Naive thymus-derived CD4-positive, alpha-beta T cell (primary cell): Measurements from ENCODE around the gene CCDC91. TPM values are rescaled to one million over a fixed set of nuclear protein-coding genes. Genes with fewer than 3 reads are reported as not detected.

Experiments
- ATAC-seq: fragments of 150-1000 bp; cut with Tn5 transposase; 2 replicates; pipeline ENCODE4 v1.10.0; 2021; ENCODE audit warnings: mild to moderate bottlenecking, moderate library complexity
- CTCF ChIA-PET: fragments of 350-600 bp; sonication (Branson Sonifier 250); formaldehyde crosslinking; loops from one replicate; lab custom pipeline; 2021; ENCODE audit warnings: antibody characterized with exemption; lab: Charles Lee
- POLR2A ChIA-PET: fragments of 350-600 bp; sonication (Branson Sonifier 250); formaldehyde crosslinking; loops from one replicate; lab custom pipeline; 2021; ENCODE audit warnings: antibody characterized with exemption, inconsistent platforms; lab: Charles Lee
- DNase-seq, 9 donors: peaks; one replicate each; pipeline versions ENCODE4 v3.0.0 to v3.0.0-alpha.2; 2020 to 2022; ENCODE audit warnings: mixed read lengths in 1 of 9
- H3K27ac ChIP-seq: one replicate; pipeline ENCODE4 v1.7.0; 2013; ENCODE audit warnings: mild to moderate bottlenecking, low read depth, low read length, moderate library complexity
- H3K27me3 ChIP-seq, 2 donors: one replicate each; pipeline ENCODE4 v1.7.0; 2013; ENCODE audit warnings: low read length in 2 of 2, mild to moderate bottlenecking in 2 of 2, moderate library complexity in 2 of 2; ENCODE audit not compliant: control insufficient read depth in 2 of 2, insufficient read depth in 2 of 2
- H3K36me3 ChIP-seq, 3 experiments: 1 replicate in 2 of 3; 2 replicates in 1 of 3; pipeline ENCODE4 v1.7.0; 2013; ENCODE audit warnings: low read length in 3 of 3, mild to moderate bottlenecking in 3 of 3, moderate library complexity in 1 of 3; ENCODE audit not compliant: insufficient read depth in 3 of 3, control insufficient read depth in 2 of 3
- H3K4me1 ChIP-seq, 2 donors: one replicate each; pipeline ENCODE4 v1.7.0; 2013; ENCODE audit warnings: low read length in 2 of 2, mild to moderate bottlenecking in 2 of 2, moderate library complexity in 1 of 2; ENCODE audit not compliant: control insufficient read depth in 2 of 2, insufficient read depth in 2 of 2
- H3K4me3 ChIP-seq: 2 replicates; pipeline ENCODE4 v1.7.0; 2013; ENCODE audit warnings: mild to moderate bottlenecking, low read length
- H3K9me3 ChIP-seq, 3 experiments: 1 replicate in 2 of 3; 2 replicates in 1 of 3; pipeline ENCODE4 v1.7.0; 2013; ENCODE audit warnings: low read length in 3 of 3; ENCODE audit not compliant: control insufficient read depth in 2 of 3
- H3K27ac Mint-ChIP-seq, 9 donors: one replicate each; pipeline ENCODE4 v1.8.0; 2020 to 2022; ENCODE audit warnings: mixed read lengths in 9 of 9, mild to moderate bottlenecking in 8 of 9, moderate library complexity in 5 of 9, inconsistent platforms in 2 of 9
- H3K27me3 Mint-ChIP-seq, 5 donors: one replicate each; pipeline ENCODE4 v1.8.0; 2021 to 2022; ENCODE audit warnings: mixed read lengths in 5 of 5, mild to moderate bottlenecking in 1 of 5
- H3K36me3 Mint-ChIP-seq, 5 donors: one replicate each; pipeline ENCODE4 v1.8.0; 2020 to 2022; ENCODE audit warnings: mixed read lengths in 5 of 5, mild to moderate bottlenecking in 3 of 5, inconsistent platforms in 1 of 5
- H3K4me1 Mint-ChIP-seq, 7 donors: one replicate each; pipeline ENCODE4 v1.8.0; 2020 to 2022; ENCODE audit warnings: mixed read lengths in 7 of 7, mild to moderate bottlenecking in 3 of 7, inconsistent platforms in 1 of 7
- H3K4me3 Mint-ChIP-seq, 10 donors: one replicate each; pipeline ENCODE4 v1.8.0; 2020 to 2022; ENCODE audit warnings: mild to moderate bottlenecking in 10 of 10, mixed read lengths in 10 of 10, moderate library complexity in 6 of 10, inconsistent platforms in 2 of 10
- H3K9me3 Mint-ChIP-seq, 11 donors: one replicate each; pipeline ENCODE4 v1.8.0; 2020 to 2022; ENCODE audit warnings: mixed read lengths in 11 of 11, mild to moderate bottlenecking in 4 of 11, inconsistent platforms in 1 of 11, moderate library complexity in 1 of 11
- intact Hi-C, 2 donors: fragments of 100-400 bp; cut with micrococcal nuclease; formaldehyde crosslinking; loops; one replicate each; pipeline ENCODE4 v1.15.1; 2023
- polyA plus RNA-seq, 2 donors: library from polyadenylated mRNA; unstranded; fragments of 300-500 nt; fragmentation: Illumina TruSeq; gene quantifications; one replicate each; pipeline ENCODE4 v1.2.3, GENCODE V29; 2021
- total RNA-seq, 6 experiments: library from RNA in 5 of 6; stranded (reverse) in 5 of 6; gene quantifications; 1 replicate in 5 of 6; 2 replicates in 1 of 6; pipeline ENCODE4 v1.2.3 and lab custom pipeline; 2021 to 2026

The CCDC91 gene
- total and polyA plus RNA-seq, 7 experiments from 2014 or later: 20.2 to 105 (median 78.0) TPM

DNA sequence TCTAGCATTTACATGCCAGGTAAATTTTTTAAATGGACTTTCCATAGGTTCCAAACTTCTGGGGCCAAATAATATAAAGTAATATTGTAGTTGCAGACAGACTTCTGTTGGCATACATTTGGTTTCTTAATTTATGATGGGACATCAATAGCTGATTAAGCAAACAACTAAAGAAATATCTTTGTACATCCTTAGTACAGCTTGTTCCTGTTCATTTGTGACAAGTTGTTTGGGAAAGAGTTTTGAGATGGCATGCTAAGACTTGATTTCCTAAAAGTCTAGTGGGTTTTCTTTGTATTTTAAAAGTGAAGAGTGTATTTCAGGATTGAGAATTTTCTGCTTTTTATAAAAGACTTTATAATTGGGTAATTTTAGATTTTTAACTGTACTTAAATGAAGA is 41.0 kb downstream of the CCDC91 start:
- Mint-ChIP-seq H3K9me3 (no peaks in the 10 kb centered on the region), H3K36me3 (peaks cover 0 to 52% (median 20%) of the 10 kb centered on the region in 5 donors), H3K4me3 (no peak overlapping the region), H3K27me3 (no peaks in the 10 kb centered on the region), H3K4me1 (peaks cover 5 to 81% (median 61%) of the 10 kb centered on the region in 7 donors), H3K27ac (no peak overlapping the region)
- POLR2A ChIA-PET: no interaction called here
- CTCF ChIA-PET: no interaction called here
- Histone ChIP-seq H3K4me3 (no peak overlapping the region), H3K9me3 (no peaks in the 10 kb centered on the region), H3K36me3 (peaks cover 0 to 5% (median 0%) of the 10 kb centered on the region in 3 experiments), H3K27me3 (no peaks in the 10 kb centered on the region), H3K4me1 (no peaks in the 10 kb centered on the region), H3K27ac (no peak overlapping the region)
- ATAC-seq: no peak
- no peak for DNase-seq
- intact Hi-C loops: no loop called here

DNA sequence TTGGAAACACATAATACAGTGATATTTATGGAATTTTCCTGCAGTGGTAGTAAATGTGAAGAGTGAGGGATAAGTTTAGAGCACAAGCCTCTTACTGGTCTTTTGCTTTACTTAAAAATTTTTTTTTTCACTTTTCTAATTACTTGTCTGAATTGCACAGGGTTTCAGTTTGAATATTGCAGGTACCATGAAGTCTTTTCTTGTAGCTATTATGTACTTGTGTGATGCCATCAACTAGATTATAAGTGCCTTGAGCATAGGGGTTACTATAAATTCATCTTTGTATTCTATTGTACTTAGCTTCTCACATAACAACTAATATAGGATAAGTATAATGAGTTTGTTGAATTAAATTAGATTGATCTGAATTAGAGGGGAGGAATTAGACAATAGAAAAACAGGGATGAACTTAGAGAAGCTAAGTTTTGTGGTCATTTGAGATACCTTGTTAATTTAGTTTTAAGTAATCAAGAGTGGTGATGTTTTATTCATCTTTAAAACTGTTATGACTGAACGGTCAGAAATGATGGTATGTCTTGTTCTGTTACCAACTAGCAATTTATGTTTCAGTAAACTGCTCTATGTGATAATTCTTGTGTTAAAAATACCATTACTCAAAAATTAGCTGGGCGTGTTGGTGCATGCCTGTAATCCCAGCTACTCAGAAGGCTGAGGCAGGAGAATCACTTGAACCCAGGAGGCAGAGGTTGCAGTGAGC is 42.1 kb downstream of the CCDC91 start:
- H3K27ac Mint-ChIP-seq: no peak overlapping the region
- no peak overlapping the region for H3K4me3 Mint-ChIP-seq
- H3K36me3 Mint-ChIP-seq: peaks cover 0 to 45% (median 9%) of the 10 kb centered on the region in 5 donors
- H3K4me3 ChIP-seq: no peak overlapping the region
- no peaks in the 10 kb centered on the region for H3K27me3 ChIP-seq
- peaks cover 5 to 73% (median 53%) of the 10 kb centered on the region in 7 donors for H3K4me1 Mint-ChIP-seq
- intact Hi-C loops: no loop called here
- no peaks in the 10 kb centered on the region for H3K9me3 Mint-ChIP-seq
- POLR2A ChIA-PET: no interaction called here
- H3K27me3 Mint-ChIP-seq: no peaks in the 10 kb centered on the region
- no peaks in the 10 kb centered on the region for H3K4me1 ChIP-seq
- no peak for ATAC-seq
- no peak overlapping the region for H3K27ac ChIP-seq
- H3K9me3 ChIP-seq: no peaks in the 10 kb centered on the region
- H3K36me3 ChIP-seq: peaks cover 0 to 5% (median 0%) of the 10 kb centered on the region in 3 experiments
- CTCF ChIA-PET: no interaction called here
- no peak for DNase-seq

DNA sequence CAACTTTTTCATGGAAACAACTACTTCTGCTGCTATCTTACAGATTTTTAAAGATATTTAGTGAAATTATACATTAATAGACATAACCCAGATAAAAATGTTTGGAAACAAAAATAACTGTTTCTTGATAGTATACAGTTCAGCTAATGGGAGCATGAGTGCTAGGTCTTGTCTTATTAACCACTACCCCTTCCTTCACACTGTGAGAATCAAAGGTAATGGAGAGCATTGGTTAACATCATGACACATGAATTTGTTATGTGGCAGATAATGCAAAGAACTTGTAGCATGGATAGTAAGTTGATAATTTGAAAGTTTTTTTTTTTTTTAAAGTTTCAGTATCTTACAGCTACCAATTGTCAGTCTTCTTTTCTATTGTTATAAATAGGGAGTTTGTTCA is 44.2 kb downstream of the CCDC91 start:
- no peak overlapping the region for H3K27ac Mint-ChIP-seq
- POLR2A ChIA-PET: interaction anchor here (0.5 kb wide), 1 partner anchor 22 kb away, joined by 3 read pairs; no protein-coding TSS in a partner anchor

GRCh38 chr12:28235015-28235414 is 44.8 kb downstream of the CCDC91 start:
- no peaks in the 10 kb centered on the region for H3K27me3 Mint-ChIP-seq
- intact Hi-C loops: no loop called here
- H3K4me3 ChIP-seq: no peak overlapping the region
- H3K4me3 Mint-ChIP-seq: no peak overlapping the region
- peaks cover 0 to 4% (median 0%) of the 10 kb centered on the region in 11 donors for H3K9me3 Mint-ChIP-seq
- peaks cover 0 to 35% (median 5%) of the 10 kb centered on the region in 5 donors for H3K36me3 Mint-ChIP-seq
- no peak for DNase-seq
- no peak for ATAC-seq
- H3K9me3 ChIP-seq: no peaks in the 10 kb centered on the region
- H3K27ac Mint-ChIP-seq: no peak overlapping the region
- POLR2A ChIA-PET: no interaction called here
- no peaks in the 10 kb centered on the region for H3K27me3 ChIP-seq
- CTCF ChIA-PET: no interaction called here
- peaks cover 5 to 49% (median 39%) of the 10 kb centered on the region in 7 donors for H3K4me1 Mint-ChIP-seq
- H3K36me3 ChIP-seq: peaks cover 0 to 2% (median 0%) of the 10 kb centered on the region in 3 experiments
- no peak overlapping the region for H3K27ac ChIP-seq
- H3K4me1 ChIP-seq: no peaks in the 10 kb centered on the region

More for the DNA sequence above, 44.2 kb downstream of the CCDC91 start:
- no peaks in the 10 kb centered on the region for H3K27me3 ChIP-seq
- Mint-ChIP-seq H3K4me3 (no peak overlapping the region), H3K27me3 (no peaks in the 10 kb centered on the region), H3K4me1 (peaks cover 5 to 55% (median 44%) of the 10 kb centered on the region in 7 donors), H3K9me3 (peaks cover 0 to 4% (median 0%) of the 10 kb centered on the region in 11 donors), H3K36me3 (peaks cover 0 to 40% (median 5%) of the 10 kb centered on the region in 5 donors)
- ATAC-seq (no peak), DNase-seq (no peak)
- H3K36me3 ChIP-seq: peaks cover 0 to 5% (median 0%) of the 10 kb centered on the region in 3 experiments
- H3K27ac ChIP-seq: no peak overlapping the region
- intact Hi-C loops: no loop called here
- no peaks in the 10 kb centered on the region for H3K4me1 ChIP-seq
- CTCF ChIA-PET: no interaction called here
- no peak overlapping the region for H3K4me3 ChIP-seq
- no peaks in the 10 kb centered on the region for H3K9me3 ChIP-seq

DNA sequence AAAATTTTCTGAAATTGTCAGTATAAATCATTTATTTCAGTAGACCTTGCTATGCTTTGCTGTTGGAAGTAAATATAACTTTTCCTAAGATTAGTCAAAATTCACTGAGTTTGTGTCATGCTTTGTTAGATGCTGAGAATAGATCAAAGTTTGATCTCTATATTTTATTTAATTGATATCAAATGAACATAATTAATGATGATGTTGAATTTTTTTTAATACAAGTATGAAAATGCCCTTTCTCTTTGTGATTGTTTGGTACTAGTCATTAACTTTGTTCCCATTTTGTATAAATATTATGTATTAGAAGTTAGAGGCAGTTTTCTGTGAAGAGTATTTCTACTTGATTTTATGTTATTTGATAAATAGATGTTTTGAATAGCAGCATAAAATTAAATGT is 45.7 kb downstream of the CCDC91 start:
- intact Hi-C loops: loop anchor here in 1 of 2 donors (2.0 kb wide), 1 partner anchor 15 kb away; no protein-coding TSS in a partner anchor
- no peak for ATAC-seq
- no peak for DNase-seq
- H3K4me1 Mint-ChIP-seq: peaks cover 5 to 43% (median 32%) of the 10 kb centered on the region in 7 donors
- no peaks in the 10 kb centered on the region for H3K36me3 ChIP-seq
- no peak overlapping the region for H3K4me3 ChIP-seq
- peaks cover 0 to 29% (median 3%) of the 10 kb centered on the region in 5 donors for H3K36me3 Mint-ChIP-seq
- no peaks in the 10 kb centered on the region for H3K9me3 ChIP-seq
- no peak overlapping the region for H3K27ac Mint-ChIP-seq
- no peak overlapping the region for H3K27ac ChIP-seq
- peaks cover 0 to 4% (median 0%) of the 10 kb centered on the region in 11 donors for H3K9me3 Mint-ChIP-seq
- H3K27me3 ChIP-seq: no peaks in the 10 kb centered on the region
- no peak overlapping the region for H3K4me3 Mint-ChIP-seq
- CTCF ChIA-PET: no interaction called here
- POLR2A ChIA-PET: no interaction called here
- no peaks in the 10 kb centered on the region for H3K27me3 Mint-ChIP-seq
- no peaks in the 10 kb centered on the region for H3K4me1 ChIP-seq

- H3K4me3 ChIP-seq: no peak overlapping the region
- ChIA-PET CTCF (interaction anchor here (0.6 kb wide), 1 partner anchor 976 kb away, joined by 3 read pairs; no protein-coding TSS in a partner anchor), POLR2A (no interaction called here)
- Mint-ChIP-seq H3K9me3 (peaks cover 0 to 4% (median 0%) of the 10 kb centered on the region in 11 donors), H3K27ac (no peak overlapping the region), H3K4me3 (no peak overlapping the region), H3K27me3 (no peaks in the 10 kb centered on the region), H3K4me1 (peaks cover 2 to 42% (median 34%) of the 10 kb centered on the region in 7 donors), H3K36me3 (peaks cover 0 to 25% (median 0%) of the 10 kb centered on the region in 5 donors)
- no peaks in the 10 kb centered on the region for H3K4me1 ChIP-seq
- no peak for DNase-seq
- H3K27me3 ChIP-seq: no peaks in the 10 kb centered on the region
- H3K9me3 ChIP-seq: no peaks in the 10 kb centered on the region
- H3K27ac ChIP-seq: no peak overlapping the region
- ATAC-seq: no peak
- intact Hi-C loops: loop anchor here in 1 of 2 donors (2.0 kb wide), 1 partner anchor 13 kb away; no protein-coding TSS in a partner anchor
- H3K36me3 ChIP-seq: no peaks in the 10 kb centered on the region
Observed at GRCh38 chr12:28237423-28237822, 47.2 kb downstream of the CCDC91 start.
